Measurements from ENCODE around the gene FOXE1.

Gene FOXE1

GRCh38 chr9:97856857-97857605 lies 4.0 kb downstream of the FOXE1 start:
- H3K4me1 ChIP-seq (ENCODE audit: insufficient read depth, low read length): peaks cover 22% of the 10 kb centered on the region
- 0 out of 2 replicates have a peak overlapping the region, but pooled peaks have one; percentile 4 for H3K4me3 ChIP-seq (ENCODE audit: low read length)
- no peak overlapping the region for H3K9ac ChIP-seq (ENCODE audit: low read depth, low read length)
- H3K27me3 ChIP-seq (ENCODE audit: insufficient read depth, low read length): peaks cover 99% of the 10 kb centered on the region
- H3K36me3 ChIP-seq (ENCODE audit: insufficient read depth, low read length): no peaks in the 10 kb centered on the region
- H3K27ac ChIP-seq (ENCODE audit: low read depth, low read length): no peak overlapping the region
- no peaks in the 10 kb centered on the region for H3K9me3 ChIP-seq (ENCODE audit: insufficient read depth, low read depth, low read length)
- 7% methylated on average over 15 of the region's 15 CpGs for WGBS

- Histone ChIP-seq H3K27ac (ENCODE audit: low read depth, low read length) (no peak overlapping the region), H3K36me3 (ENCODE audit: insufficient read depth, low read length) (no peaks in the 10 kb centered on the region), H3K4me1 (ENCODE audit: insufficient read depth, low read length) (peaks cover 22% of the 10 kb centered on the region), H3K4me3 (ENCODE audit: low read length) (0 out of 2 replicates have a peak overlapping the region, but pooled peaks have one; percentile 5), H3K27me3 (ENCODE audit: insufficient read depth, low read length) (peaks cover 99% of the 10 kb centered on the region), H3K9ac (ENCODE audit: low read depth, low read length) (no peak overlapping the region), H3K9me3 (ENCODE audit: insufficient read depth, low read depth, low read length) (no peaks in the 10 kb centered on the region)
- WGBS: 2% methylated on average over 54 of the region's 54 CpGs
Measured at GRCh38 chr9:97857606-97858392, 4.8 kb downstream of the FOXE1 start.

- Histone ChIP-seq H3K4me3 (ENCODE audit: low read length) (no peak overlapping the region), H3K27me3 (ENCODE audit: insufficient read depth, low read length) (peaks cover 99% of the 10 kb centered on the region), H3K9me3 (ENCODE audit: insufficient read depth, low read depth, low read length) (no peaks in the 10 kb centered on the region), H3K9ac (ENCODE audit: low read depth, low read length) (no peak overlapping the region), H3K27ac (ENCODE audit: low read depth, low read length) (no peak overlapping the region), H3K4me1 (ENCODE audit: insufficient read depth, low read length) (peaks cover 22% of the 10 kb centered on the region), H3K36me3 (ENCODE audit: insufficient read depth, low read length) (no peaks in the 10 kb centered on the region)
- 1% methylated on average over 6 of the region's 6 CpGs for WGBS
Measured at GRCh38 chr9:97858393-97858713, 5.3 kb downstream of the FOXE1 start.

DNA sequence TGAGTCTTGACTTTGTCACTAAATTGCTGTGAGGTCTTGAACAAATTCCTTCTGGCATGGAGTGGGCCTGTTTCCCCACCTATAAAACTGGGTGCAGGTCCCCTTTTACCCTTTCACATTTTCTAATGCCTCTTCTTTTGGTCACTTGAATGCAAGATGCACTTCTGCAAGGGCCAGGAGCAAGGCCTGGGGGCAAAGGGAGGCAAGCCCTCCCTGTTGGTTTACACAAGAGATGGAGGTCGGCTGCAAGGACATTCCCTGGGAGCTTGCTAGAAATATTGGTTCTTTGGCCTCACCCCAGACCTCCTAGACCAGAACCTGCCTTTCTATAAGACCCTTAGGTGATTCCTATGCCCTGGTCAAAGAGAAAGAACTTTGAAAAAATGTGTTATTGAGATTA lies 5.8 kb downstream of the FOXE1 start:
- Histone ChIP-seq H3K9me3 (ENCODE audit: insufficient read depth, low read depth, low read length) (no peaks in the 10 kb centered on the region), H3K27ac (ENCODE audit: low read depth, low read length) (no peak overlapping the region), H3K27me3 (ENCODE audit: insufficient read depth, low read length) (peaks cover 97% of the 10 kb centered on the region), H3K36me3 (ENCODE audit: insufficient read depth, low read length) (no peaks in the 10 kb centered on the region), H3K4me1 (ENCODE audit: insufficient read depth, low read length) (peaks cover 22% of the 10 kb centered on the region), H3K9ac (ENCODE audit: low read depth, low read length) (no peak overlapping the region), H3K4me3 (ENCODE audit: low read length) (no peak overlapping the region)
- 38% methylated on average over 1 of the region's 1 CpG for WGBS

GRCh38 chr9:97859346-97859745 lies 6.3 kb downstream of the FOXE1 start:
- Histone ChIP-seq H3K27me3 (ENCODE audit: insufficient read depth, low read length) (peaks cover 97% of the 10 kb centered on the region), H3K27ac (ENCODE audit: low read depth, low read length) (no peak overlapping the region), H3K4me3 (ENCODE audit: low read length) (no peak overlapping the region), H3K9me3 (ENCODE audit: insufficient read depth, low read depth, low read length) (no peaks in the 10 kb centered on the region), H3K4me1 (ENCODE audit: insufficient read depth, low read length) (peaks cover 22% of the 10 kb centered on the region), H3K36me3 (ENCODE audit: insufficient read depth, low read length) (no peaks in the 10 kb centered on the region), H3K9ac (ENCODE audit: low read depth, low read length) (no peak overlapping the region)
- 78% methylated on average over 2 of the region's 2 CpGs for WGBS

DNA sequence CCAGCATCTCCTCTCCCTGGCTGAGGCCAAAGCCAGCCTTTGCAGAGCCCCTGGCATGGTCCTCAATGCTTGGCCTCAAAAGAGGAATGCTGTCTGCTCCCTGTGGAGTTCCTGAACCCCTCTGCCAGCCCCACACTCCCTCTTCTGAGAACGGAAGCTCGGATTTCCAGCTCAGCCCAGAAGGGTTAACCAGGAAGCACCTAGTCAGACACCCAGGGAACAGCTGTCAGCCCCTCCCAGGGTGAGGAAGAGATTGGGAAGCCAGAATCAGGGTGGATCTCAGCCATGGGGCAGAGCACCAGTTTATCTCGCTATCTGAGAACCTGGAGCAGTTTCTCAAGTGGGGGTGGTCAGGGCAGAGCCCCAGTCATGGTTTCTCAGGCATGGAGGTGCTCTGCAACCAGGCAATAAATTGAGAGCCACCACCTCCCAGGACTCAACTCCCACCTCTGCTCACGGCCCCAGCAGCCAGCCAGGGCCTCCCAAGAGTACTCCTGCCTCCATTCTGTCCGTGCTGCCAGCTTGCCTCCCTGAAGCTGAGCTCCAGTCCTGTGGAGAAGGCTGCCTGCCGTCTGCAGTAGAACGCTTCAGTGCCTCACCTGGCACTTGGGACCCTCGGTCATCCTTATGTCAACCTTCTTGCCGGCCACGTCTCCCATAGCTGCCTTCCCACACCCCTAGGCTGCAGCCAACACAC lies 7.6 kb downstream of the FOXE1 start:
- H3K27ac ChIP-seq (ENCODE audit: low read depth, low read length): no peak overlapping the region
- H3K27me3 ChIP-seq (ENCODE audit: insufficient read depth, low read length): peaks cover 87% of the 10 kb centered on the region
- H3K36me3 ChIP-seq (ENCODE audit: insufficient read depth, low read length): no peaks in the 10 kb centered on the region
- H3K4me3 ChIP-seq (ENCODE audit: low read length): no peak overlapping the region
- H3K4me1 ChIP-seq (ENCODE audit: insufficient read depth, low read length): peaks cover 17% of the 10 kb centered on the region; the same call in 1 of the 2 replicates
- H3K9ac ChIP-seq (ENCODE audit: low read depth, low read length): no peak overlapping the region
- 68% methylated on average over 10 of the region's 10 CpGs for WGBS
- H3K9me3 ChIP-seq (ENCODE audit: insufficient read depth, low read depth, low read length): no peaks in the 10 kb centered on the region

DNA sequence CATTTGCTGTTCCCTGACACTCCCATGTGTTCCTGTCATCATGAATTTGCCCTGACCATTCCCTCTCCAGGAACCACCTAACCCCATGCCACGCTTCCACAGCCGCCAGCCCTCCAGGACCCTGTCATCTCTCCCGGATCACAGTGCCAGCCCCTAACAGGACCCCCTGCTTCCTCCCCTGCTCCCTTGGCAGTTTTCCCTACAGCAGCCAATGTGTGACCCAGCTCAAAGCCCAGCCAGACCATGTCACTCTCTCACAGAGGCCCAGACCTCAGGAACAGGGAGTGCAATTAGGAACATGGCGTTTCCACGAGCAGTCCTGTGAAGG lies 8.1 kb downstream of the FOXE1 start:
- no peaks in the 10 kb centered on the region for H3K36me3 ChIP-seq (ENCODE audit: insufficient read depth, low read length)
- H3K27ac ChIP-seq (ENCODE audit: low read depth, low read length): no peak overlapping the region
- peaks cover 17% of the 10 kb centered on the region; the same call in 1 of the 2 replicates for H3K4me1 ChIP-seq (ENCODE audit: insufficient read depth, low read length)
- 92% methylated on average over 5 of the region's 5 CpGs for WGBS
- no peak overlapping the region for H3K4me3 ChIP-seq (ENCODE audit: low read length)
- no peak overlapping the region for H3K9ac ChIP-seq (ENCODE audit: low read depth, low read length)
- H3K27me3 ChIP-seq (ENCODE audit: insufficient read depth, low read length): peaks cover 82% of the 10 kb centered on the region
- peaks cover 3% of the 10 kb centered on the region; the same call in 1 of the 2 replicates for H3K9me3 ChIP-seq (ENCODE audit: insufficient read depth, low read depth, low read length)

- no peak overlapping the region for H3K9ac ChIP-seq (ENCODE audit: low read depth, low read length)
- H3K36me3 ChIP-seq (ENCODE audit: insufficient read depth, low read length): no peaks in the 10 kb centered on the region
- H3K9me3 ChIP-seq (ENCODE audit: insufficient read depth, low read depth, low read length): peaks cover 12% of the 10 kb centered on the region; the same call in 1 of the 2 replicates
- peaks cover 6% of the 10 kb centered on the region; the same call in 1 of the 2 replicates for H3K4me1 ChIP-seq (ENCODE audit: insufficient read depth, low read length)
- no peak overlapping the region for H3K4me3 ChIP-seq (ENCODE audit: low read length)
- H3K27me3 ChIP-seq (ENCODE audit: insufficient read depth, low read length): peaks cover 60% of the 10 kb centered on the region
- 71% methylated on average over 7 of the region's 7 CpGs for WGBS
- no peak overlapping the region for H3K27ac ChIP-seq (ENCODE audit: low read depth, low read length)
Measured at GRCh38 chr9:97863314-97863713, 10.3 kb downstream of the FOXE1 start.

DNA sequence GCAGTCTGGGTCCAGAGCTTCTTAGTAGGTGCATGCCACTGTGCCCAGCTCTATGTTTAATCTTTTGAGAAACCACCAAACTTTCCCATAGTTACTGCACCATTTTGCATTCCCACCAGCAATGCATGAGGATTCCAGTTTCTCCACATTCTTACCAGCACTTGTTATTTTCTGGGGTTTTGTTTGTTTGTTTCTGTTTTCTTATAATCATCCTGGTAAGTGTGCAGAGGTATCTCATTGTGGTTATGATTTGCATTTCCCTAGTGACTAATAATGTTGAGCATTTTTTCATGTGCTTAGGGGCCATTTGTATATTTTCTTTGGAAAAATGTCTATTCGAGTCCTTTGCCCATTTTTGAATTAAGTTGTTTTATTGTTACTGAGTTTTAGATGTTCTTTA lies 11.4 kb downstream of the FOXE1 start:
- Histone ChIP-seq H3K4me3 (ENCODE audit: low read length) (no peak overlapping the region), H3K9ac (ENCODE audit: low read depth, low read length) (no peak overlapping the region), H3K4me1 (ENCODE audit: insufficient read depth, low read length) (peaks cover 10% of the 10 kb centered on the region), H3K36me3 (ENCODE audit: insufficient read depth, low read length) (no peaks in the 10 kb centered on the region), H3K27ac (ENCODE audit: low read depth, low read length) (no peak overlapping the region), H3K9me3 (ENCODE audit: insufficient read depth, low read depth, low read length) (peaks cover 12% of the 10 kb centered on the region; the same call in 1 of the 2 replicates), H3K27me3 (ENCODE audit: insufficient read depth, low read length) (peaks cover 52% of the 10 kb centered on the region)
- WGBS: 92% methylated on average over 1 of the region's 1 CpG

- no peak overlapping the region for H3K4me3 ChIP-seq (ENCODE audit: low read length)
- H3K27me3 ChIP-seq (ENCODE audit: insufficient read depth, low read length): peaks cover 39% of the 10 kb centered on the region
- no CpG with 5 or more reads among the region's 1 CpG for WGBS
- H3K27ac ChIP-seq (ENCODE audit: low read depth, low read length): no peak overlapping the region
- peaks cover 10% of the 10 kb centered on the region for H3K4me1 ChIP-seq (ENCODE audit: insufficient read depth, low read length)
- H3K9me3 ChIP-seq (ENCODE audit: insufficient read depth, low read depth, low read length): peaks cover 12% of the 10 kb centered on the region; the same call in 1 of the 2 replicates
- H3K36me3 ChIP-seq (ENCODE audit: insufficient read depth, low read length): no peaks in the 10 kb centered on the region
- H3K9ac ChIP-seq (ENCODE audit: low read depth, low read length): no peak overlapping the region
Measured at GRCh38 chr9:97866300-97866699, 13.3 kb downstream of the FOXE1 start.

- Histone ChIP-seq H3K36me3 (ENCODE audit: insufficient read depth, low read length) (no peaks in the 10 kb centered on the region), H3K27ac (ENCODE audit: low read depth, low read length) (no peak overlapping the region), H3K4me1 (ENCODE audit: insufficient read depth, low read length) (peaks cover 10% of the 10 kb centered on the region), H3K9ac (ENCODE audit: low read depth, low read length) (no peak overlapping the region), H3K9me3 (ENCODE audit: insufficient read depth, low read depth, low read length) (peaks cover 12% of the 10 kb centered on the region; the same call in 1 of the 2 replicates), H3K27me3 (ENCODE audit: insufficient read depth, low read length) (peaks cover 35% of the 10 kb centered on the region), H3K4me3 (ENCODE audit: low read length) (no peak overlapping the region)
Measured at GRCh38 chr9:97866848-97867247, 13.8 kb downstream of the FOXE1 start.
